MM.1S (cell line): ENCODE measurements around the gene ADGRE3.

ENCODE experiments used
- DNase-seq: peaks from one replicate; pipeline ENCODE4 v3.0.0-alpha.2; 2015
- H2AFZ ChIP-seq: fragments of 300-600 bp; sonication (generic); 2 replicates; pipeline ENCODE4 v1.6.0; 2016; ENCODE audit warnings: antibody characterized with exemption, low read length
- H3F3A ChIP-seq: fragments of 300-600 bp; sonication (generic); 2 replicates; pipeline ENCODE4 v1.6.1; 2016; ENCODE audit warnings: mild to moderate bottlenecking, antibody characterized with exemption, low read length, moderate library complexity, mixed read lengths; ENCODE audit not compliant: insufficient read depth
- H3K27ac ChIP-seq: fragments of 300-600 bp; sonication (generic); 2 replicates; pipeline ENCODE4 v1.5.1; 2016; ENCODE audit warnings: mild to moderate bottlenecking, low read length
- H3K27me3 ChIP-seq: fragments of 300-600 bp; sonication (generic); replicated peaks from 2 replicates; pipeline ENCODE4 v1.6.0; 2016; ENCODE audit warnings: low read length; ENCODE audit not compliant: insufficient read depth
- H3K36me3 ChIP-seq: fragments of 300-600 bp; sonication (generic); replicated peaks from 2 replicates; pipeline ENCODE4 v1.6.1; 2016; ENCODE audit warnings: mild to moderate bottlenecking, low read length, mixed read lengths; ENCODE audit not compliant: insufficient read depth
- H3K4me1 ChIP-seq: fragments of 300-600 bp; sonication (generic); 2 replicates; pipeline ENCODE4 v1.6.1; 2016; ENCODE audit warnings: low read length, mixed read lengths
- H3K4me2 ChIP-seq: fragments of 300-600 bp; sonication (generic); 2 replicates; pipeline ENCODE4 v1.6.0; 2016; ENCODE audit warnings: low read depth, low read length
- H3K4me3 ChIP-seq: fragments of 300-600 bp; sonication (generic); 2 replicates; pipeline ENCODE4 v1.5.1; 2016; ENCODE audit warnings: low read length, mixed read lengths
- H3K79me2 ChIP-seq: fragments of 300-600 bp; sonication (generic); 2 replicates; pipeline ENCODE4 v1.6.1; 2016; ENCODE audit warnings: mixed run types, low read length, mixed read lengths
- H3K9ac ChIP-seq: fragments of 300-600 bp; sonication (generic); 2 replicates; pipeline ENCODE4 v1.6.1; 2016; ENCODE audit warnings: low read length, mixed read lengths
- H3K9me2 ChIP-seq: fragments of 300-600 bp; sonication (generic); replicated peaks from 2 replicates; pipeline ENCODE4 v1.6.1; 2016; ENCODE audit warnings: mild to moderate bottlenecking, low read length, mixed read lengths; ENCODE audit not compliant: insufficient read depth
- H3K9me3 ChIP-seq: fragments of 300-600 bp; sonication (generic); replicated peaks from 2 replicates; pipeline ENCODE4 v1.6.1; 2016; ENCODE audit warnings: mild to moderate bottlenecking, low read length, mixed read lengths; ENCODE audit not compliant: insufficient read depth
- H4K20me1 ChIP-seq: fragments of 300-600 bp; sonication (generic); 2 replicates; pipeline ENCODE4 v1.6.1; 2016; ENCODE audit warnings: mild to moderate bottlenecking, low read length, moderate library complexity, mixed read lengths; ENCODE audit not compliant: insufficient read depth
- CTCF ChIP-seq: fragments of 300-600 bp; sonication (generic); IDR thresholded peaks from 2 replicates; pipeline ENCODE4 v1.5.1; 2016; ENCODE audit warnings: antibody characterized with exemption, low read length, mixed read lengths
- EZH2 ChIP-seq: fragments of 300-600 bp; sonication (generic); optimal IDR thresholded peaks from 2 replicates; pipeline ENCODE3; 2017; ENCODE audit warnings: low read depth, mild to moderate bottlenecking, antibody characterized with exemption, low read length, mixed read lengths
- EZH2phosphoT487 ChIP-seq: fragments of 300-600 bp; sonication (generic); IDR thresholded peaks from 2 replicates; pipeline ENCODE4 v1.6.1; 2018; ENCODE audit warnings: antibody characterized with exemption, low read length

The ADGRE3 gene

GRCh38 chr19:14659874-14660489 lies 14.7 kb downstream of the ADGRE3 start:
- H3K9ac ChIP-seq: no peak overlapping the region
- H3K9me3 ChIP-seq: no peaks in the 10 kb centered on the region
- no peaks in the 10 kb centered on the region for H3K36me3 ChIP-seq
- H3K4me2 ChIP-seq: no peak overlapping the region
- H3F3A ChIP-seq: no peaks in the 10 kb centered on the region
- no peak for DNase-seq
- H3K4me1 ChIP-seq: no peaks in the 10 kb centered on the region
- H3K9me2 ChIP-seq: no peaks in the 10 kb centered on the region
- no peaks in the 10 kb centered on the region for H4K20me1 ChIP-seq
- H3K27ac ChIP-seq: no peak overlapping the region
- H3K79me2 ChIP-seq: no peaks in the 10 kb centered on the region
- no peak overlapping the region for H3K4me3 ChIP-seq
- TF ChIP-seq EZH2phosphoT487: no peak
- TF ChIP-seq CTCF: no peak
- no peak for TF ChIP-seq EZH2
- H2AFZ ChIP-seq: no peak overlapping the region
- H3K27me3 ChIP-seq: peaks cover 71% of the 10 kb centered on the region

- no peak overlapping the region for H3K4me3 ChIP-seq
- H2AFZ ChIP-seq: no peak overlapping the region
- H4K20me1 ChIP-seq: no peaks in the 10 kb centered on the region
- no peak for TF ChIP-seq EZH2
- TF ChIP-seq CTCF: no peak
- TF ChIP-seq EZH2phosphoT487: no peak
- no peak overlapping the region for H3K9ac ChIP-seq
- no peak overlapping the region for H3K27ac ChIP-seq
- no peaks in the 10 kb centered on the region for H3K9me2 ChIP-seq
- peaks cover 76% of the 10 kb centered on the region for H3K27me3 ChIP-seq
- no peaks in the 10 kb centered on the region for H3K4me1 ChIP-seq
- DNase-seq: no peak
- no peak overlapping the region for H3K4me2 ChIP-seq
- H3K36me3 ChIP-seq: no peaks in the 10 kb centered on the region
- no peaks in the 10 kb centered on the region for H3F3A ChIP-seq
- no peaks in the 10 kb centered on the region for H3K9me3 ChIP-seq
- no peaks in the 10 kb centered on the region for H3K79me2 ChIP-seq
Measured at GRCh38 chr19:14655726-14656125, 18.9 kb downstream of the ADGRE3 start.

- Histone ChIP-seq H3K9ac (no peak overlapping the region), H3K9me3 (no peaks in the 10 kb centered on the region), H2AFZ (no peak overlapping the region), H3K4me3 (no peak overlapping the region), H3F3A (no peaks in the 10 kb centered on the region), H3K27ac (no peak overlapping the region), H3K4me1 (no peaks in the 10 kb centered on the region), H3K4me2 (no peak overlapping the region), H3K79me2 (no peaks in the 10 kb centered on the region), H4K20me1 (no peaks in the 10 kb centered on the region), H3K36me3 (no peaks in the 10 kb centered on the region), H3K27me3 (peaks cover 70% of the 10 kb centered on the region), H3K9me2 (no peaks in the 10 kb centered on the region)
- no peak for DNase-seq
- no peak for TF ChIP-seq CTCF
- TF ChIP-seq EZH2: no peak
- no peak for TF ChIP-seq EZH2phosphoT487
Measured at GRCh38 chr19:14654786-14655560, 19.7 kb downstream of the ADGRE3 start.
